B cell (primary cell): ENCODE data around the gene SLC43A2. TPM values are rescaled to one million over a fixed set of nuclear protein-coding genes. Genes with fewer than 3 reads are reported as not detected.

Experiments
- ATAC-seq: fragments of 200-7000 bp; cut with Tn5 transposase; one replicate; pipeline ENCODE4 v1.10.0; 2021; ENCODE audit warnings: low read depth, mild to moderate bottlenecking, moderate number of reproducible peaks, moderate library complexity
- CTCF ChIA-PET: fragments of 350-600 bp; sonication (Branson Sonifier 250); formaldehyde crosslinking; loops from one replicate; lab custom pipeline; 2021; ENCODE audit warnings: antibody characterized with exemption, inconsistent platforms; lab: Charles Lee
- POLR2A ChIA-PET: fragments of 350-600 bp; sonication (Branson Sonifier 250); formaldehyde crosslinking; loops from one replicate; lab custom pipeline; 2021; ENCODE audit warnings: antibody characterized with exemption; lab: Charles Lee
- DNase-seq: peaks from one replicate; pipeline ENCODE4 v3.0.0; 2013
- H2AFZ ChIP-seq: 2 replicates; pipeline ENCODE4 v1.6.1; 2012; ENCODE audit warnings: mild to moderate bottlenecking, low read depth, low read length; ENCODE audit not compliant: insufficient read depth, poor library complexity, severe bottlenecking
- H3K27ac ChIP-seq, 2 donors: 1 replicate in 1 of 2; 2 replicates in 1 of 2; pipeline ENCODE4 v1.5.1; 2012 to 2013; ENCODE audit warnings: low read length in 2 of 2, mild to moderate bottlenecking in 2 of 2, moderate library complexity in 1 of 2
- H3K27me3 ChIP-seq, 4 experiments: fragments of 200-600 bp in 1 of 4; sonication (generic) in 1 of 4; replicated peaks in 1 of 4; 1 replicate in 2 of 4; 2 replicates in 2 of 4; pipeline versions ENCODE4 v1.6.1 to v1.7.0; 2013 to 2016; ENCODE audit warnings: low read length in 3 of 4, mild to moderate bottlenecking in 2 of 4, mixed read lengths in 1 of 4, moderate library complexity in 1 of 4; ENCODE audit not compliant: insufficient read depth in 4 of 4, control insufficient read depth in 3 of 4; ENCODE audit errors: control extremely low read depth in 1 of 4
- H3K36me3 ChIP-seq, 2 experiments: replicated peaks in 1 of 2; 1 replicate in 1 of 2; 2 replicates in 1 of 2; pipeline versions ENCODE4 v1.6.1 to v1.7.1; 2013; ENCODE audit warnings: low read length in 1 of 2; ENCODE audit not compliant: insufficient read depth in 2 of 2, control insufficient read depth in 1 of 2; ENCODE audit errors: control extremely low read depth in 1 of 2, extremely low read depth in 1 of 2
- H3K4me1 ChIP-seq, 2 donors: fragments of 200-600 bp in 1 of 2; sonication (generic) in 1 of 2; 1 replicate in 1 of 2; 2 replicates in 1 of 2; pipeline versions ENCODE4 v1.5.1 to v1.6.1; 2013 to 2017; ENCODE audit warnings: low read length in 2 of 2; ENCODE audit not compliant: control insufficient read depth in 2 of 2, insufficient read depth in 2 of 2
- H3K4me2 ChIP-seq: replicated peaks from 2 replicates; pipeline ENCODE3; 2012; ENCODE audit warnings: mild to moderate bottlenecking, low read depth, low read length; ENCODE audit not compliant: poor library complexity, severe bottlenecking
- H3K4me3 ChIP-seq, 5 experiments: fragments of 200-600 bp in 1 of 5; sonication (generic) in 1 of 5; 1 replicate in 3 of 5; 2 replicates in 2 of 5; pipeline versions ENCODE4 v1.5.1 to v1.7.0; 2011 to 2016; ENCODE audit warnings: low read length in 4 of 5, mild to moderate bottlenecking in 4 of 5, low read depth in 2 of 5, control low read depth in 1 of 5, moderate library complexity in 1 of 5; ENCODE audit not compliant: insufficient read depth in 1 of 5; ENCODE audit errors: control extremely low read depth in 1 of 5, extremely low read depth in 1 of 5
- H3K79me2 ChIP-seq: fragments of 200-600 bp; sonication (generic); one replicate; pipeline ENCODE4 v1.6.0; 2016; ENCODE audit warnings: low read length; ENCODE audit not compliant: control insufficient read depth, insufficient read depth
- H3K9ac ChIP-seq: fragments of 200-600 bp; sonication (generic); 2 replicates; pipeline ENCODE4 v1.6.1; 2017; ENCODE audit warnings: mild to moderate bottlenecking, low read length, moderate library complexity
- H3K9me3 ChIP-seq, 3 donors: one replicate each; pipeline versions ENCODE4 v1.6.1 to v1.7.1; 2013; ENCODE audit warnings: low read length in 2 of 3; ENCODE audit not compliant: control insufficient read depth in 2 of 3, insufficient read depth in 1 of 3; ENCODE audit errors: control extremely low read depth in 1 of 3
- H4K20me1 ChIP-seq: 2 replicates; pipeline ENCODE4 v1.6.0; 2012; ENCODE audit warnings: mild to moderate bottlenecking, low read length; ENCODE audit not compliant: insufficient read depth, control insufficient read depth, poor library complexity, severe bottlenecking
- H3K27ac Mint-ChIP-seq: one replicate; pipeline ENCODE4 v1.8.0; 2021; ENCODE audit warnings: mixed read lengths
- H3K27me3 Mint-ChIP-seq: one replicate; pipeline ENCODE4 v1.8.0; 2021; ENCODE audit warnings: mixed read lengths
- H3K4me1 Mint-ChIP-seq: one replicate; pipeline ENCODE4 v1.8.0; 2021; ENCODE audit warnings: mixed read lengths
- H3K4me3 Mint-ChIP-seq: one replicate; pipeline ENCODE4 v1.8.0; 2021; ENCODE audit warnings: mixed read lengths
- H3K9me3 Mint-ChIP-seq: one replicate; pipeline ENCODE4 v1.8.0; 2022; ENCODE audit warnings: mixed read lengths; ENCODE audit not compliant: insufficient read depth
- EZH2 ChIP-seq: IDR thresholded peaks from 2 replicates; pipeline ENCODE4 v1.6.1; 2012; ENCODE audit warnings: borderline replicate concordance, low read depth, mild to moderate bottlenecking, moderate library complexity, low read length; ENCODE audit not compliant: insufficient read depth, poor library complexity, severe bottlenecking
- WGBS: methylation state at CpG from one replicate; pipeline ENCODE4 v1.1.5; 2013; ENCODE audit warnings: missing lambda C conversion rate; ENCODE audit not compliant: insufficient coverage; 5-methylcytosine and 5-hydroxymethylcytosine counted together
- intact Hi-C: fragments of 100-400 bp; cut with micrococcal nuclease; formaldehyde crosslinking; loops from one replicate; pipeline ENCODE4 v1.10.0; 2022
- polyA plus RNA-seq: library from polyadenylated mRNA; depleted of rRNA; stranded (reverse); fragments of >200 nt; gene quantifications from 2 replicates; pipeline ENCODE4 v1.2.3, GENCODE V29; 2012
- total RNA-seq, 2 donors: library from RNA; stranded (reverse); fragments of 120-200 nt in 1 of 2; gene quantifications; 1 replicate in 1 of 2; 2 replicates in 1 of 2; pipeline versions ENCODE4 v1.2.3 to v1.2.4, GENCODE V29; 2013 to 2022
- TF ChIP-seq, protein P1 (sequence below): fragments of 200-600 bp; IDR thresholded peaks from one replicate; pipeline ENCODE4 v1.8.0; 2022; ENCODE audit warnings: antibody characterized with exemption, mild to moderate bottlenecking

Gene SLC43A2
- total and polyA plus RNA-seq, 2 donors (not counting 1 experiment from before 2014, with no cell fraction given): 26.2 to 204 TPM

DNA sequence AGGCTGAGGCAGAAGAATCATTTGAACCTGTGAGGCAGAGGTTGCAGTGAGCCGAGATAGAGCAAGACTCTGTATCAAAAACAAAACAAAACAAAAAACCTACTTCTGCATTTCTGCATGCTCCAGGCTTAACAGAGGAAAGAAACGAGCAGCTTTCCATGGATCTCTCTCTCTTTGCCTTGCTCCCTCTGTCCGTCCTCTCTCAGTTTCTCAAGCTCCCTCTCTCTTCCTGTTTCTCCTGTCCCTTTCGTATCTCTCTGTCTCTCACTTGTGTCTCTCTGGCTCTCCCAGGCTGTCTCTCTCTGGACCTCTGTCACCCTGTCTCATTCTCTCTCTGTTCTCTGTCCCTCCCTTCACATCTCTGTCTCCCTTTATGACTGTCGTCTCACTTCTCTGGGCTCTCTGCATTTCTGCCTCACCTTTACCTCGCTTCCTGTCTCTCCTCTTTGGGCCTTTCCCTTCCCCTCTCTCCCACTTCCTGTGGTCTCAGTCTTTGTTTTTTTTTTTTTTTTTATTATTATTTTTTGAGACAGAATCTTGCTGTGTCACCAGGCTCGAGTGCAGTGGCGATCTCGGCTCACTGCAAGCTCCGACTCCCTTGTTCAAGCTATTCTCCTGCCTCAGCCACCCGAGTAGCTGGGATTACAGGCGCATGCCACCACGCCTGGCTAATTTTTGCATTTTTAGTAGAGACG, 62.0 kb downstream of the SLC43A2 start:
- Histone ChIP-seq H3K4me3 (peak overlapping the region in 4 of 5 experiments; percentile 13 to 38 (median 32)), H3K4me1 (peaks cover 8 to 26% of the 10 kb centered on the region in 2 donors), H3K36me3 (no peaks in the 10 kb centered on the region), H3K27me3 (no peaks in the 10 kb centered on the region), H2AFZ (peak overlapping the region; percentile 72), H4K20me1 (peaks cover 4% of the 10 kb centered on the region), H3K9ac (peak overlapping the region; percentile 15), H3K27ac (peak overlapping the region; percentile 22 to 70), H3K4me2 (peak overlapping the region; percentile 70), H3K79me2 (peaks cover 7% of the 10 kb centered on the region), H3K9me3 (no peaks in the 10 kb centered on the region)
- ChIA-PET POLR2A (interaction anchor here (0.5 to 2.4 kb wide), 6 partner anchors 10 to 155 kb away, joined by 3 to 9 read pairs (median 5); partner anchors contain the start of gene SLC43A2), CTCF (interaction anchor here (0.7 to 1.6 kb wide), 7 partner anchors 8 to 308 kb away, joined by 3 to 8 read pairs (median 4); no protein-coding TSS in a partner anchor)
- Mint-ChIP-seq H3K27ac (peak overlapping the region; percentile 88), H3K4me1 (peaks cover 25% of the 10 kb centered on the region), H3K27me3 (no peaks in the 10 kb centered on the region), H3K4me3 (peak overlapping the region; percentile 81), H3K9me3 (no peaks in the 10 kb centered on the region)
- DNase-seq (peak; percentile 53), ATAC-seq (no peak)
- 3% methylated on average over 8 of the region's 14 CpGs for WGBS
- intact Hi-C loops: no loop called here
- TF ChIP-seq, protein P1, sequence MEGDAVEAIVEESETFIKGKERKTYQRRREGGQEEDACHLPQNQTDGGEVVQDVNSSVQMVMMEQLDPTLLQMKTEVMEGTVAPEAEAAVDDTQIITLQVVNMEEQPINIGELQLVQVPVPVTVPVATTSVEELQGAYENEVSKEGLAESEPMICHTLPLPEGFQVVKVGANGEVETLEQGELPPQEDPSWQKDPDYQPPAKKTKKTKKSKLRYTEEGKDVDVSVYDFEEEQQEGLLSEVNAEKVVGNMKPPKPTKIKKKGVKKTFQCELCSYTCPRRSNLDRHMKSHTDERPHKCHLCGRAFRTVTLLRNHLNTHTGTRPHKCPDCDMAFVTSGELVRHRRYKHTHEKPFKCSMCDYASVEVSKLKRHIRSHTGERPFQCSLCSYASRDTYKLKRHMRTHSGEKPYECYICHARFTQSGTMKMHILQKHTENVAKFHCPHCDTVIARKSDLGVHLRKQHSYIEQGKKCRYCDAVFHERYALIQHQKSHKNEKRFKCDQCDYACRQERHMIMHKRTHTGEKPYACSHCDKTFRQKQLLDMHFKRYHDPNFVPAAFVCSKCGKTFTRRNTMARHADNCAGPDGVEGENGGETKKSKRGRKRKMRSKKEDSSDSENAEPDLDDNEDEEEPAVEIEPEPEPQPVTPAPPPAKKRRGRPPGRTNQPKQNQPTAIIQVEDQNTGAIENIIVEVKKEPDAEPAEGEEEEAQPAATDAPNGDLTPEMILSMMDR: no peak
- no peak for TF ChIP-seq EZH2

DNA sequence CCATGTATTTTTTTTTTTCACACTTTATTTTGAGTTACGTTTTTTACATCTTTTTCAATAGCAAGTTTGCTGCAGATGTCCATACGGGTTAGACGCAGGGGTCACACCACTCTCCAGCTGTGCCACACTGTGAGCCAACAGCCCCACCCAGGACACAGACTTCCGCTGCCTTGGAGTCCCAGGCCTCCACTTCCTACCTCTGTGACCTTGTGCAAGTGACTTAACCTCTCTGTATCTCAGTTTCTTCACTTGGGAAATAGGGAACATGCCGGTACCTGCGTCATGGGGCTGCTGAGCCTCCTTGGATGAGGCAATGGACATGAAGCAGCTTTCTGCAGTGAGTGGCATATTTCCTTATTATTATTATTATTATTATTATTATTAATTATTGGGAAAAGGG, 62.8 kb downstream of the SLC43A2 start:
- CTCF ChIA-PET: interaction anchor here (1.2 to 1.6 kb wide), 3 partner anchors 9 to 64 kb away, joined by 3 to 8 read pairs (median 4); no protein-coding TSS in a partner anchor
- intact Hi-C loops: no loop called here
- Histone ChIP-seq H3K27me3 (no peaks in the 10 kb centered on the region), H3K9ac (no peak overlapping the region), H2AFZ (no peak overlapping the region), H3K4me1 (peaks cover 16 to 34% of the 10 kb centered on the region in 2 donors), H3K27ac (no peak overlapping the region), H3K4me3 (no peak overlapping the region), H3K4me2 (no peak overlapping the region), H4K20me1 (peaks cover 12% of the 10 kb centered on the region), H3K9me3 (no peaks in the 10 kb centered on the region), H3K36me3 (no peaks in the 10 kb centered on the region), H3K79me2 (peaks cover 15% of the 10 kb centered on the region)
- no peak for DNase-seq
- no peaks in the 10 kb centered on the region for H3K27me3 Mint-ChIP-seq
- no peak for ATAC-seq
- no peaks in the 10 kb centered on the region for H3K9me3 Mint-ChIP-seq
- peaks cover 33% of the 10 kb centered on the region for H3K4me1 Mint-ChIP-seq
- no peak overlapping the region for H3K4me3 Mint-ChIP-seq
- no peak overlapping the region for H3K27ac Mint-ChIP-seq
- 88% methylated on average over 4 of the region's 6 CpGs for WGBS
- POLR2A ChIA-PET: interaction anchor here (0.5 to 2.4 kb wide), 4 partner anchors 11 to 62 kb away, joined by 4 to 9 read pairs (median 6); partner anchors contain the start of gene SLC43A2
- no peak for TF ChIP-seq EZH2
- TF ChIP-seq, protein P1: no peak
